ENCODE data around the gene CIDEB. TPM values are rescaled to one million over a fixed set of nuclear protein-coding genes. Genes with fewer than 3 reads are reported as not detected.

Gene CIDEB
- total and polyA plus RNA-seq, 2 of the 13 experiments (the other 11 are each of a cell fraction or from before 2014, with no cell fraction given): 35.8 to 110 TPM

DNA sequence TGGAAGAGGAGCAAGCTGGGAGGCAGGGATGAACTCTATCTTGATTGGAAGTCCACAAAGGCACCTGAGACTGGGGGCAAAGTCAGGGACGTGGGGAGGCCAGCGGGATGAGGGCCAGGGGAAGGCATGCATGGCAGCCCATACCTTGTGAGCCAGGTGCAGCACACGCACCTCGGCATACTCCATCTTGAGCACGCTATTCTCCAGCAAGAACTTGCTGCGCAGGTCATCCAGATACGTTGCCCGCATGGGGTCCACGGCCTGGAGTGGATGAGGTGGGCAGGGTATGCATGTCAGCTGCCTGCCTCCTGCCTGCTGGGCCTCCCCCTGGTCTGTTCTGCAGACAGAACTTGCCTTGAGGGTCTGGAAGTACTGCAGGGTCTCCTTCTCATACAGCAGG is 40.3 kb downstream of the CIDEB start:
- peaks cover 4% of the 10 kb centered on the region for H3K79me2 ChIP-seq (ENCODE audit: insufficient read depth, low read length)
- H3K4me3 ChIP-seq (replicated peaks in 1 of 3; ENCODE audit: insufficient read depth in 1 of 3, low read depth in 2 of 3, low read length in 3 of 3): no peak overlapping the region
- H4K20me1 ChIP-seq (ENCODE audit: insufficient read depth, low read length): no peaks in the 10 kb centered on the region
- no peak for ATAC-seq
- peaks cover 19 to 38% of the 10 kb centered on the region in 2 experiments; a peak in 4 of 5 replicates for H3K36me3 ChIP-seq (replicated peaks in 1 of 2; ENCODE audit: control insufficient read depth in 1 of 2, insufficient read depth in 2 of 2, low read length in 2 of 2)
- H3K27me3 ChIP-seq (ENCODE audit: control insufficient read depth in 1 of 2, insufficient read depth in 2 of 2, low read length in 2 of 2): no peaks in the 10 kb centered on the region; a peak in 1 of 5 replicates
- ChIA-PET POLR2A (interaction anchor here (6.1 to 16.5 kb wide), 2 partner anchors 11 to 27 kb away, joined by 254 to 435 read pairs; partner anchors contain the start of genes TGM1 and TINF2), CTCF (ENCODE audit: low intra/inter-chr PET ratio, low total read pairs) (no interaction called here)
- TF ChIP-seq ZNF234 (CRISPR knock-in tag; conservative IDR thresholded peaks at IDR 0.05) (no peak), RFX1 (IDR thresholded peaks at IDR 0.05) (no peak), ZNF33B (CRISPR knock-in tag; IDR thresholded peaks at IDR 0.05) (no peak), FOXA1 (IDR thresholded peaks at IDR 0.05) (no peak), FOXA1 (CRISPR knock-in tag; IDR thresholded peaks at IDR 0.05) (no peak), RBFOX2 (IDR thresholded peaks at IDR 0.05; ENCODE audit: low read depth, low read length) (0 out of 2 replicates have a peak, but pooled peaks have one; percentile 35), ZNF652 (CRISPR knock-in tag; IDR thresholded peaks at IDR 0.05; ENCODE audit: borderline replicate concordance, low read depth) (no peak)
- H3K4me1 ChIP-seq (ENCODE audit: insufficient read depth, low read length): peaks cover 18% of the 10 kb centered on the region
- BruUV-seq (replicated peaks): no TSS peak
- H2AFZ ChIP-seq (ENCODE audit: low read length): no peak overlapping the region
- in situ Hi-C loops (cut with HindIII; ENCODE audit: extremely low pct_ligation_motif_present, low pct_unique_long_range_greater_than_20kb) (no loop called here), intact Hi-C loops (cut with micrococcal nuclease; ENCODE audit: unreplicated experiment) (no loop called here)
- WGBS (ENCODE audit: low lambda C conversion rate): 94% methylated on average over 9 of the region's 9 CpGs
- no peak overlapping the region for H3K27ac ChIP-seq (ENCODE audit: extremely low read length, insufficient read depth, low read length)
- DNase-seq (ENCODE audit: low spot score): no peak
- no peaks in the 10 kb centered on the region for H3K9me3 ChIP-seq (ENCODE audit: low read length)
- FAIRE-seq: no peak
- H3K9ac ChIP-seq (ENCODE audit: insufficient read depth, low read depth, low read length): no peak overlapping the region
- no peak overlapping the region for H3K4me2 ChIP-seq (ENCODE audit: low read depth, low read length)

DNA sequence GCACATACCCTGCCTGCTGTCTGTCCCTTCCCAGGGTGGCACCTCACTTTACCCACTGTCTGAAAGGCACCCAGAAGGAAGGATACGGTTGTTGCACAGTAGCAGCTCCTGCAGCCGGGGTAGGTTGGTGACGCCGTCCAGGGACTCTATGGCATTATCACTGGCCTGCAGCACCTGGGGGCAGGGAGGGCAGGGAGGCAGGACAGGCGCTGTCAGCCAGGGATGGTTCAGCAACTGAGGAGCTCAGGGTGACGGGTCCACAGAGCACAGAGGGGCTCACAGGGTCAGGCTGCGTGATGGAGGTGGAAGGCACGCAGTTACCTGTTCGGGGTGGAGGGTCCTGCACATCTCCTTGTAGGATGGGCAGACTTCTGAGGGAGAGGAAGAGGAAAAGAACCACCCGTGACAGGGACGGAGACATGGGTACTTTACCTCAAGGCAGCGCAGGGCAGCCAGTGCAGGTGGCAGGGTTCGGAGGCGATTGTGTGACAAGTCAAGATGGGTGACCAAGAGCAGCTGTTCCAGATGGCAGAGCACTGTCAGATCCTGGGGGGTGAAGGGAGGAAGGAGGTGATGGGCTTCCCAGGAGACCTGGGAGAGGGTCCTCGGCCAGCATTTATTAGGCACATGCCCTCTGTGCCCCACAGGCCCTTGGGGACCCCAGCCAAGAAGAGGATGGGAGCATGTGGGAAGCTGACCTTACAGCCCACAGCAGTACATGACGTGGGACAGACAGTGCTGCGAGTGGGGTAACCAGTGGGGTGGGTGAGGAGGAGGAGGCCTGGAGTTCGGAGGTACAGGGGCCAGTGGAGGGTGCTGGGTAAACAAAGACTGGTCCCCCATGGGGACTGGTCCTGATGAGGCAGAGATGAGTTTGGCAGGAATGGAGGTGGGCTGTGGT is 41.2 kb downstream of the CIDEB start:
- Histone ChIP-seq H3K4me2 (ENCODE audit: low read depth, low read length) (no peak overlapping the region), H3K9ac (ENCODE audit: insufficient read depth, low read depth, low read length) (no peak overlapping the region), H3K9me3 (ENCODE audit: low read length) (no peaks in the 10 kb centered on the region), H3K4me1 (ENCODE audit: insufficient read depth, low read length) (peaks cover 9% of the 10 kb centered on the region), H3K4me3 (replicated peaks in 1 of 3; ENCODE audit: insufficient read depth in 1 of 3, low read depth in 2 of 3, low read length in 3 of 3) (no peak overlapping the region), H3K27me3 (ENCODE audit: control insufficient read depth in 1 of 2, insufficient read depth in 2 of 2, low read length in 2 of 2) (no peaks in the 10 kb centered on the region; a peak in 1 of 5 replicates), H4K20me1 (ENCODE audit: insufficient read depth, low read length) (no peaks in the 10 kb centered on the region), H2AFZ (ENCODE audit: low read length) (no peak overlapping the region), H3K79me2 (ENCODE audit: insufficient read depth, low read length) (peaks cover under 1% of the 10 kb centered on the region), H3K27ac (ENCODE audit: extremely low read length, insufficient read depth, low read length) (no peak overlapping the region), H3K36me3 (replicated peaks in 1 of 2; ENCODE audit: control insufficient read depth in 1 of 2, insufficient read depth in 2 of 2, low read length in 2 of 2) (peaks cover 19 to 38% of the 10 kb centered on the region in 2 experiments; a peak in 4 of 5 replicates)
- CTCF ChIA-PET (ENCODE audit: low intra/inter-chr PET ratio, low total read pairs): no interaction called here
- no TSS peak for BruUV-seq (replicated peaks)
- DNase-seq (ENCODE audit: low spot score): no peak
- WGBS (ENCODE audit: low lambda C conversion rate): 92% methylated on average over 18 of the region's 18 CpGs
- intact Hi-C loops (cut with micrococcal nuclease; ENCODE audit: unreplicated experiment): no loop called here
- POLR2A ChIA-PET: interaction anchor here (3.7 to 16.5 kb wide), 3 partner anchors 10 to 26 kb away, joined by 23 to 435 read pairs (median 254); partner anchors contain the start of genes TGM1 and TINF2
- in situ Hi-C loops (cut with HindIII; ENCODE audit: extremely low pct_ligation_motif_present, low pct_unique_long_range_greater_than_20kb): no loop called here
- ATAC-seq: no peak
- no peak for FAIRE-seq
- TF ChIP-seq SMC3 (IDR thresholded peaks at IDR 0.05; ENCODE audit: low read length) (no peak), MXD4 (CRISPR knock-in tag; IDR thresholded peaks at IDR 0.05) (no peak), THAP9 (CRISPR knock-in tag; IDR thresholded peaks at IDR 0.05; ENCODE audit: borderline replicate concordance) (0 out of 2 replicates have a peak, but pooled peaks have one; percentile 19), ZNF883 (CRISPR knock-in tag; IDR thresholded peaks at IDR 0.05; ENCODE audit: not compliant biosample characterization) (peak; percentile 14), SRSF4 (IDR thresholded peaks at IDR 0.05; ENCODE audit: low read depth, low read length, poor library complexity, severe bottlenecking) (no peak)
- TF ChIP-seq, protein P1, sequence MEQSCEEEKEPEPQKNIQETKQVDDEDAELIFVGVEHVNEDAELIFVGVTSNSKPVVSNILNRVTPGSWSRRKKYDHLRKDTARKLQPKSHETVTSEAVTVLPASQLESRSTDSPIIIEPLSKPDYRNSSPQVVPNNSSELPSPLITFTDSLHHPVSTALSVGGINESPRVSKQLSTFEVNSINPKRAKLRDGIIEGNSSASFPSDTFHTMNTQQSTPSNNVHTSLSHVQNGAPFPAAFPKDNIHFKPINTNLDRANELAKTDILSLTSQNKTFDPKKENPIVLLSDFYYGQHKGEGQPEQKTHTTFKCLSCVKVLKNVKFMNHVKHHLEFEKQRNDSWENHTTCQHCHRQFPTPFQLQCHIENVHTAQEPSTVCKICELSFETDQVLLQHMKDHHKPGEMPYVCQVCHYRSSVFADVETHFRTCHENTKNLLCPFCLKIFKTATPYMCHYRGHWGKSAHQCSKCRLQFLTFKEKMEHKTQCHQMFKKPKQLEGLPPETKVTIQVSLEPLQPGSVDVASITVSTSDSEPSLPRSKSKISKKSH (CRISPR knock-in tag; IDR thresholded peaks at IDR 0.05; ENCODE audit: borderline replicate concordance): peak; percentile 16; the same call in 1 of the 2 replicates

Measured in HepG2 (cell line).